SK-N-MC (cell line): ENCODE data around the gene TFEB.

Experiments used
- EZH2 ChIP-seq: fragments of 200-600 bp; sonication (generic); IDR thresholded peaks from one replicate; pipeline ENCODE4 v1.6.1; 2017; ENCODE audit warnings: antibody characterized with exemption
- FOXP2 ChIP-seq: optimal IDR thresholded peaks from 2 replicates; pipeline ENCODE3; 2011; ENCODE audit warnings: mild to moderate bottlenecking, moderate library complexity; ENCODE audit not compliant: insufficient read depth; ENCODE audit errors: extremely low read length, control extremely low read depth
- POLR2AphosphoS5 ChIP-seq: IDR thresholded peaks from 2 replicates; pipeline ENCODE4 v1.6.1; 2012; ENCODE audit warnings: mild to moderate bottlenecking, low read depth, low read length, borderline replicate concordance

GRCh38 chr6:41635365-41635764, 100.0 kb downstream of the TFEB start:
- TF ChIP-seq POLR2AphosphoS5 (no peak), EZH2 (no peak), FOXP2 (no peak)
